Gastroesophageal sphincter (tissue), 3 donors: Measurements from ENCODE around the gene VDAC2.

ENCODE experiments used
- CTCF ChIP-seq, 4 experiments: fragments of 200-600 bp in 2 of 4; fragments of 450-650 bp in 2 of 4; sonication (generic) in 1 of 4; IDR thresholded peaks; one replicate each; pipeline ENCODE4 v1.5.1; 2017 to 2019; ENCODE audit warnings: antibody characterized with exemption in 4 of 4, mild to moderate bottlenecking in 2 of 4, moderate library complexity in 2 of 4
- POLR2A ChIP-seq, 2 donors: fragments of 450-650 bp; IDR thresholded peaks; one replicate each; pipeline ENCODE4 v1.6.1; 2017; ENCODE audit warnings: antibody characterized with exemption in 2 of 2, mild to moderate bottlenecking in 2 of 2, moderate library complexity in 1 of 2

GRCh38 chr10:75280236-75280635 lies 69.6 kb downstream of the VDAC2 start:
- TF ChIP-seq CTCF (IDR thresholded peaks at IDR 0.05): no peak
- no peak for TF ChIP-seq POLR2A (IDR thresholded peaks at IDR 0.05)
